Naive thymus-derived CD4-positive, alpha-beta T cell (primary cell): Measurements from ENCODE around the gene AIFM3. TPM values are rescaled to one million over a fixed set of nuclear protein-coding genes. Genes with fewer than 3 reads are reported as not detected.

Source experiments
- ATAC-seq: fragments of 150-1000 bp; cut with Tn5 transposase; 2 replicates; pipeline ENCODE4 v1.10.0; 2021; ENCODE audit warnings: mild to moderate bottlenecking, moderate library complexity
- CTCF ChIA-PET: fragments of 350-600 bp; sonication (Branson Sonifier 250); formaldehyde crosslinking; loops from one replicate; lab custom pipeline; 2021; ENCODE audit warnings: antibody characterized with exemption; lab: Charles Lee
- POLR2A ChIA-PET: fragments of 350-600 bp; sonication (Branson Sonifier 250); formaldehyde crosslinking; loops from one replicate; lab custom pipeline; 2021; ENCODE audit warnings: antibody characterized with exemption, inconsistent platforms; lab: Charles Lee
- DNase-seq, 9 donors: peaks; one replicate each; pipeline versions ENCODE4 v3.0.0 to v3.0.0-alpha.2; 2020 to 2022; ENCODE audit warnings: mixed read lengths in 1 of 9
- H3K27ac ChIP-seq: one replicate; pipeline ENCODE4 v1.7.0; 2013; ENCODE audit warnings: mild to moderate bottlenecking, low read depth, low read length, moderate library complexity
- H3K27me3 ChIP-seq, 2 donors: one replicate each; pipeline ENCODE4 v1.7.0; 2013; ENCODE audit warnings: low read length in 2 of 2, mild to moderate bottlenecking in 2 of 2, moderate library complexity in 2 of 2; ENCODE audit not compliant: control insufficient read depth in 2 of 2, insufficient read depth in 2 of 2
- H3K36me3 ChIP-seq, 3 experiments: 1 replicate in 2 of 3; 2 replicates in 1 of 3; pipeline ENCODE4 v1.7.0; 2013; ENCODE audit warnings: low read length in 3 of 3, mild to moderate bottlenecking in 3 of 3, moderate library complexity in 1 of 3; ENCODE audit not compliant: insufficient read depth in 3 of 3, control insufficient read depth in 2 of 3
- H3K4me1 ChIP-seq, 2 donors: one replicate each; pipeline ENCODE4 v1.7.0; 2013; ENCODE audit warnings: low read length in 2 of 2, mild to moderate bottlenecking in 2 of 2, moderate library complexity in 1 of 2; ENCODE audit not compliant: control insufficient read depth in 2 of 2, insufficient read depth in 2 of 2
- H3K4me3 ChIP-seq: 2 replicates; pipeline ENCODE4 v1.7.0; 2013; ENCODE audit warnings: mild to moderate bottlenecking, low read length
- H3K9me3 ChIP-seq, 3 experiments: 1 replicate in 2 of 3; 2 replicates in 1 of 3; pipeline ENCODE4 v1.7.0; 2013; ENCODE audit warnings: low read length in 3 of 3; ENCODE audit not compliant: control insufficient read depth in 2 of 3
- H3K27ac Mint-ChIP-seq, 9 donors: one replicate each; pipeline ENCODE4 v1.8.0; 2020 to 2022; ENCODE audit warnings: mixed read lengths in 9 of 9, mild to moderate bottlenecking in 8 of 9, moderate library complexity in 5 of 9, inconsistent platforms in 2 of 9
- H3K27me3 Mint-ChIP-seq, 5 donors: one replicate each; pipeline ENCODE4 v1.8.0; 2021 to 2022; ENCODE audit warnings: mixed read lengths in 5 of 5, mild to moderate bottlenecking in 1 of 5
- H3K36me3 Mint-ChIP-seq, 5 donors: one replicate each; pipeline ENCODE4 v1.8.0; 2020 to 2022; ENCODE audit warnings: mixed read lengths in 5 of 5, mild to moderate bottlenecking in 3 of 5, inconsistent platforms in 1 of 5
- H3K4me1 Mint-ChIP-seq, 7 donors: one replicate each; pipeline ENCODE4 v1.8.0; 2020 to 2022; ENCODE audit warnings: mixed read lengths in 7 of 7, mild to moderate bottlenecking in 3 of 7, inconsistent platforms in 1 of 7
- H3K4me3 Mint-ChIP-seq, 10 donors: one replicate each; pipeline ENCODE4 v1.8.0; 2020 to 2022; ENCODE audit warnings: mild to moderate bottlenecking in 10 of 10, mixed read lengths in 10 of 10, moderate library complexity in 6 of 10, inconsistent platforms in 2 of 10
- H3K9me3 Mint-ChIP-seq, 11 donors: one replicate each; pipeline ENCODE4 v1.8.0; 2020 to 2022; ENCODE audit warnings: mixed read lengths in 11 of 11, mild to moderate bottlenecking in 4 of 11, inconsistent platforms in 1 of 11, moderate library complexity in 1 of 11
- intact Hi-C, 2 donors: fragments of 100-400 bp; cut with micrococcal nuclease; formaldehyde crosslinking; loops; one replicate each; pipeline ENCODE4 v1.15.1; 2023
- polyA plus RNA-seq, 2 donors: library from polyadenylated mRNA; unstranded; fragments of 300-500 nt; fragmentation: Illumina TruSeq; gene quantifications; one replicate each; pipeline ENCODE4 v1.2.3, GENCODE V29; 2021
- total RNA-seq, 6 experiments: library from RNA in 5 of 6; stranded (reverse) in 5 of 6; gene quantifications; 1 replicate in 5 of 6; 2 replicates in 1 of 6; pipeline ENCODE4 v1.2.3 and lab custom pipeline; 2021 to 2026

Gene AIFM3
- total and polyA plus RNA-seq, 7 experiments from 2014 or later = 0.17 to 9.0 (median 0.97) TPM

GRCh38 chr22:20946080-20946986, 20.7 kb upstream of the AIFM3 start:
- Histone ChIP-seq H3K36me3 (peaks cover 3 to 28% (median 7%) of the 10 kb centered on the region in 3 experiments), H3K4me1 (peaks cover 5 to 25% of the 10 kb centered on the region in 2 donors), H3K27ac (no peak overlapping the region), H3K27me3 (no peaks in the 10 kb centered on the region), H3K9me3 (no peaks in the 10 kb centered on the region), H3K4me3 (no peak overlapping the region)
- POLR2A ChIA-PET = no interaction called here
- peaks cover 4 to 35% (median 13%) of the 10 kb centered on the region in 5 donors for H3K36me3 Mint-ChIP-seq
- no peaks in the 10 kb centered on the region for H3K9me3 Mint-ChIP-seq
- H3K4me3 Mint-ChIP-seq = peak overlapping the region in 2 of 10 donors; percentile 4 to 36
- H3K4me1 Mint-ChIP-seq = peaks cover 41 to 84% (median 67%) of the 10 kb centered on the region in 7 donors
- intact Hi-C loops = no loop called here
- no peak for ATAC-seq
- no peaks in the 10 kb centered on the region for H3K27me3 Mint-ChIP-seq
- peak overlapping the region in 5 of 9 donors; percentile 45 to 69 (median 54) for H3K27ac Mint-ChIP-seq
- CTCF ChIA-PET = interaction anchor here (0.5 kb wide), 1 partner anchor 13 kb away, joined by 6 read pairs; no protein-coding TSS in a partner anchor
- DNase-seq = no peak

- ChIA-PET CTCF (no interaction called here), POLR2A (no interaction called here)
- no peaks in the 10 kb centered on the region for H3K27me3 Mint-ChIP-seq
- DNase-seq (no peak), ATAC-seq (no peak)
- H3K27ac ChIP-seq = no peak overlapping the region
- peaks cover 4 to 32% (median 13%) of the 10 kb centered on the region in 5 donors for H3K36me3 Mint-ChIP-seq
- peaks cover 38 to 78% (median 62%) of the 10 kb centered on the region in 7 donors for H3K4me1 Mint-ChIP-seq
- H3K9me3 Mint-ChIP-seq = no peaks in the 10 kb centered on the region
- H3K4me3 Mint-ChIP-seq = peak overlapping the region in 1 of 10 donors; percentile 4
- intact Hi-C loops = no loop called here
- no peak overlapping the region for H3K4me3 ChIP-seq
- H3K4me1 ChIP-seq = peaks cover 5 to 25% of the 10 kb centered on the region in 2 donors
- H3K36me3 ChIP-seq = peaks cover 3 to 34% (median 7%) of the 10 kb centered on the region in 3 experiments
- H3K27ac Mint-ChIP-seq = peak overlapping the region in 2 of 9 donors; percentile 23 to 56
- H3K27me3 ChIP-seq = no peaks in the 10 kb centered on the region
- no peaks in the 10 kb centered on the region for H3K9me3 ChIP-seq
Observed at GRCh38 chr22:20946991-20947390, 20.1 kb upstream of the AIFM3 start.

GRCh38 chr22:20948450-20948849, 18.6 kb upstream of the AIFM3 start:
- H3K36me3 Mint-ChIP-seq = peaks cover 7 to 29% (median 10%) of the 10 kb centered on the region in 5 donors
- H3K4me3 ChIP-seq = no peak overlapping the region
- no peak overlapping the region for H3K27ac ChIP-seq
- CTCF ChIA-PET = interaction anchor here (1.4 kb wide), 1 partner anchor 12 kb away, joined by 3 read pairs; no protein-coding TSS in a partner anchor
- no peak overlapping the region for H3K4me3 Mint-ChIP-seq
- POLR2A ChIA-PET = no interaction called here
- DNase-seq (no peak), ATAC-seq (no peak)
- H3K9me3 Mint-ChIP-seq = peaks cover 0 to 2% (median 0%) of the 10 kb centered on the region in 11 donors
- H3K27me3 Mint-ChIP-seq = no peaks in the 10 kb centered on the region
- H3K36me3 ChIP-seq = peaks cover 3 to 47% (median 7%) of the 10 kb centered on the region in 3 experiments
- peaks cover 0 to 25% of the 10 kb centered on the region in 2 donors for H3K4me1 ChIP-seq
- intact Hi-C loops = no loop called here
- no peaks in the 10 kb centered on the region for H3K9me3 ChIP-seq
- no peaks in the 10 kb centered on the region for H3K27me3 ChIP-seq
- H3K27ac Mint-ChIP-seq = peak overlapping the region in 2 of 9 donors; percentile 38 to 55
- peaks cover 33 to 63% (median 48%) of the 10 kb centered on the region in 7 donors for H3K4me1 Mint-ChIP-seq

GRCh38 chr22:20948989-20949388, 18.1 kb upstream of the AIFM3 start:
- H3K4me3 Mint-ChIP-seq = no peak overlapping the region
- peaks cover 0 to 25% of the 10 kb centered on the region in 2 donors for H3K4me1 ChIP-seq
- no peak overlapping the region for H3K27ac ChIP-seq
- DNase-seq (no peak), ATAC-seq (no peak)
- H3K27me3 ChIP-seq = no peaks in the 10 kb centered on the region
- H3K9me3 Mint-ChIP-seq = peaks cover 0 to 2% (median 0%) of the 10 kb centered on the region in 11 donors
- POLR2A ChIA-PET = interaction anchor here (0.6 to 1.0 kb wide), 2 partner anchors 10 to 291 kb away, joined by 3 to 4 read pairs; no protein-coding TSS in a partner anchor
- H3K27me3 Mint-ChIP-seq = no peaks in the 10 kb centered on the region
- H3K9me3 ChIP-seq = no peaks in the 10 kb centered on the region
- no peak overlapping the region for H3K4me3 ChIP-seq
- CTCF ChIA-PET = interaction anchor here (1.4 kb wide), 1 partner anchor 12 kb away, joined by 3 read pairs; no protein-coding TSS in a partner anchor
- peaks cover 10 to 31% (median 13%) of the 10 kb centered on the region in 5 donors for H3K36me3 Mint-ChIP-seq
- H3K27ac Mint-ChIP-seq = peak overlapping the region in 4 of 9 donors; percentile 14 to 71 (median 44)
- H3K4me1 Mint-ChIP-seq = peaks cover 31 to 58% (median 42%) of the 10 kb centered on the region in 7 donors
- intact Hi-C loops = no loop called here
- H3K36me3 ChIP-seq = peaks cover 3 to 52% (median 7%) of the 10 kb centered on the region in 3 experiments

GRCh38 chr22:20949698-20950183, 17.3 kb upstream of the AIFM3 start:
- peaks cover 31 to 52% (median 42%) of the 10 kb centered on the region in 7 donors for H3K4me1 Mint-ChIP-seq
- Histone ChIP-seq H3K27ac (no peak overlapping the region), H3K36me3 (peaks cover 3 to 53% (median 7%) of the 10 kb centered on the region in 3 experiments), H3K9me3 (no peaks in the 10 kb centered on the region), H3K27me3 (no peaks in the 10 kb centered on the region), H3K4me3 (no peak overlapping the region), H3K4me1 (peaks cover 0 to 24% of the 10 kb centered on the region in 2 donors)
- POLR2A ChIA-PET = interaction anchor here (1.0 kb wide), 1 partner anchor 9 kb away, joined by 4 read pairs; no protein-coding TSS in a partner anchor
- H3K27ac Mint-ChIP-seq = peak overlapping the region in 8 of 9 donors; percentile 18 to 72 (median 64)
- ATAC-seq (no peak), DNase-seq (no peak)
- CTCF ChIA-PET = no interaction called here
- intact Hi-C loops = no loop called here
- H3K4me3 Mint-ChIP-seq = peak overlapping the region in 2 of 10 donors; percentile 19 to 39
- H3K36me3 Mint-ChIP-seq = peaks cover 10 to 34% (median 15%) of the 10 kb centered on the region in 5 donors
- no peaks in the 10 kb centered on the region for H3K27me3 Mint-ChIP-seq
- peaks cover 0 to 2% (median 0%) of the 10 kb centered on the region in 11 donors for H3K9me3 Mint-ChIP-seq

- Mint-ChIP-seq H3K4me1 (peaks cover 22 to 39% (median 29%) of the 10 kb centered on the region in 7 donors), H3K9me3 (peaks cover 0 to 2% (median 0%) of the 10 kb centered on the region in 11 donors), H3K27ac (peak overlapping the region in 1 of 9 donors; percentile 67), H3K36me3 (peaks cover 10 to 30% (median 15%) of the 10 kb centered on the region in 5 donors), H3K27me3 (peaks cover 0 to 3% (median 2%) of the 10 kb centered on the region in 5 donors), H3K4me3 (no peak overlapping the region)
- no peak overlapping the region for H3K27ac ChIP-seq
- no peaks in the 10 kb centered on the region for H3K9me3 ChIP-seq
- DNase-seq = no peak
- peaks cover 3 to 53% (median 7%) of the 10 kb centered on the region in 3 experiments for H3K36me3 ChIP-seq
- POLR2A ChIA-PET = no interaction called here
- intact Hi-C loops = no loop called here
- CTCF ChIA-PET = interaction anchor here (1.2 kb wide), 1 partner anchor 118 kb away, joined by 3 read pairs; no protein-coding TSS in a partner anchor
- no peak for ATAC-seq
- no peak overlapping the region for H3K4me3 ChIP-seq
- H3K4me1 ChIP-seq = peaks cover 0 to 16% of the 10 kb centered on the region in 2 donors
- no peaks in the 10 kb centered on the region for H3K27me3 ChIP-seq
Observed at GRCh38 chr22:20951151-20951931, 15.7 kb upstream of the AIFM3 start.
